HG03097 (cell line): ENCODE data around the gene PROC.

Experiments used
- ATAC-seq: cut with Tn5 transposase; IDR thresholded peaks from one replicate; pipeline ENCODE4 v1.9.1; 2021; ENCODE audit not compliant: unreplicated experiment, low FRiP score

PROC gene

GRCh38 chr2:127453392-127454171 is 35.4 kb downstream of the PROC start:
- ATAC-seq = no peak

- ATAC-seq = no peak
Observed at GRCh38 chr2:127454595-127455565, 36.7 kb downstream of the PROC start.

- no peak for ATAC-seq
Observed at GRCh38 chr2:127455566-127456493, 37.6 kb downstream of the PROC start.

GRCh38 chr2:127456960-127457359 is 38.7 kb downstream of the PROC start:
- no peak for ATAC-seq

- no peak for ATAC-seq
Observed at GRCh38 chr2:127462461-127462860, 44.2 kb downstream of the PROC start.

GRCh38 chr2:127463155-127463991 is 45.1 kb downstream of the PROC start:
- no peak for ATAC-seq

- ATAC-seq = no peak
Observed at GRCh38 chr2:127464470-127465257, 46.4 kb downstream of the PROC start.

GRCh38 chr2:127465258-127465657 is 47.0 kb downstream of the PROC start:
- no peak for ATAC-seq

GRCh38 chr2:127469051-127469450 is 50.8 kb downstream of the PROC start:
- ATAC-seq = no peak

- ATAC-seq = no peak
Observed at GRCh38 chr2:127469974-127470373, 51.7 kb downstream of the PROC start.

GRCh38 chr2:127471286-127471988 is 53.2 kb downstream of the PROC start:
- ATAC-seq = no peak

GRCh38 chr2:127472268-127472667 is 54.0 kb downstream of the PROC start:
- ATAC-seq = no peak

GRCh38 chr2:127475788-127476187 is 57.6 kb downstream of the PROC start:
- ATAC-seq = no peak
